ENCODE measurements around the gene PKHD1.

PKHD1 gene

DNA sequence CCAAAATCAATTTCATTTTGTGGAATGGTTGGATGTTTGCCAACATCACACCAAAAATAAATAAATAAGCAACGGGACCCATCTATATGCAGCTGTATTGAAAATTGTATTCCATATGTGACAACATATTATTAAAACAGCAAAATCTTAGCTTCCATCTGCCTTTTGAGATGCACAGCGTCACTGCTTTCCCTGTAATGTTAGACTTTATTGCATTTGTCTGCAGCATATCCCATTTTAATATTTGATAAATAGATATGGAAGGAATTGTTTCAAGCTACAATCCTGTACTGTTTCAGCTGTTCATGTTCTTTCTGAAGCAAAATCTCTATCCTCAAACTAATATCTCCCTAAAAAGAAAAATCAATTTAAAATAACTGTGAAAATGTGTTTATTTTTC is 509.1 kb downstream of the PKHD1 start:
- no peak overlapping the region for H3K4me3 ChIP-seq (ENCODE audit: low read depth, low read length)

DNA sequence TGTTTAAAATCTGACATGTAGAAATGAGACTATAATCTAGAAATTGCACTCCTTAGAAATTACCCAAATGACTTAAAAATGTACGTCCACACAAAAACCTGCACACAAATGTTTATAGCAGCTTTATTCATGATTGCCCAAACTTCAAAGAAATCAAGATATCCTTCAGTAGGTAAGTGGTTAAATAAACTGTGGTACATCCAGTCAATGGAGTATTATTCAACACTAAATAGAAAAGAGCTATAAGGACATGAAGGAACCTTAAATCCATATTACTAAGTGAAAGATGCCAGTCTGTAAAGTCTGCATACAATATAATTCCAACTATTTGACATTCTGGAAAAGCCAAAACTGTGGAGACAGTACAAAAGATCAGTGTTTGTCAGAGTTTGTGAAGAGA is 513.4 kb downstream of the PKHD1 start:
- no peak overlapping the region for H3K4me3 ChIP-seq (ENCODE audit: low read depth, low read length)

DNA sequence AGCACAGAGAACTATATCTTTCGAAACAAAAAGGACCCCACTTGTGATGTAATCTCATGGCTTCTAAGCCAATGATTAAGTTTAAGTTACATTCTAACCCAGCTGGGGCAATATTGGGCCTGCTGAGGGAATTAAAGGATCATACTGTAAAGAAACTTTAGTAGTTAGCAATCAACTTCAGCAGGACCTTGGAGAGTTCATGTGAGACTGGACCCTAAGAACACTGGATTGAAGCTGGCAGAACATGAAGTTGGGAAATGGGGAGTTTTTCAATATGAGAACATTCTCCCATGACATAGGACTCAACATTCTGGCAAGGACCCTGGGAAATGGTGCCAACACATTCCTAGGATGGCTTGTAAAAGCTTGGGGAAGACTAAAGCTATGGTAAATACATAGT is 516.2 kb downstream of the PKHD1 start:
- no peak overlapping the region for H3K4me3 ChIP-seq (ENCODE audit: low read depth, low read length)

DNA sequence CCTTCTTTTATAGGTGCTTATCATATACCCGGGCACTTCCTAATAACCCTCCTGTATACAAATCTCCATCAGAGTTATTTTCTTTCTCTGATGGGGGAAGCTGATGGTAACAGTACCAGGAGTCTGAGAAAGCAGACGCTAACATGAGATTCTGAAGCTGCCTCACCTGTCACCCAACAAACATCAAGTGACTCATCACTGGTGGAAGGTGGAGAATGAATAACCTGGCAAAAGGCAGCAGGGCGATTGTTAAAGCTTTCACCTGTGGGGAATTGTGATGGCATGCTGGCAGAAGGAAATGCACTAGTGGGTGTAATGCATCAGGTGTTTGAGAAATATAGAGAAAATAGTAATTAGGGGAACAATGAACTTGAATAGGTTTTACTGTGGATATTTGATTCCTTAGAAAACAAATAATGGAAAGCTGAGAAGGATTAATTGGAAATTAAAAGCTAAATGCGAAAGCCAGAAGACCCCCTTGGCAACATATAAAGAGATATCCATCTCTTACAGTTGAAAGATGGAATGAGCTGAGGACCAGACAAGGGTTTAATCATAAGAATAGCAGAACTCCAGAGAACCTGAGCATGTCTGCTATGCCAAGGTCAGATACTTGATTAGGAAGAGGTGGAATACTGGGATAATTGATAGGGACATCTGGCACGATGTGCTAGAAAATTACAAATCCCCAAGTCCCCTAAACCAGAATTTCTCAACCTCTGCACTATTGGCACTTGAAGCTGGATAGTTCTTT is 517.1 kb downstream of the PKHD1 start:
- no peak overlapping the region for H3K4me3 ChIP-seq (ENCODE audit: low read depth, low read length)

DNA sequence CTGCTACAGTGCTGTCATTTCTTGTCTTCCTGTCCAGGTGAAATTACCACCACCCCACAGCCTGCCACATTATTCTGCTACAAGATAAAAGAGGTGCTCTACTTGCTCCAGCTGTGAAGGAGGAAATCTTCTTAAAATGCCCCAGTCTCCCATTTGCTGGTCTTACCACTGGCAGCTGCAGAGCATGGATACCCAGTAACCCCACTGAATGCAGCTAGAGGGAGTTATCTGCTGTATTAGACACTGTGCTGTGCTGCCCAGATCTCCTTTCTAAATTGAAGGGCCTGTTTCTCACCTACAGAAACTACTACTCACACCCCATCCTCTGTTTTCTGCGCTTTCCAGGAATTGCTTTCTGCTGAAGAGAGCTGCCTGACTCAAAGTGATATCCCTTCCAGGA is 517.8 kb downstream of the PKHD1 start:
- H3K4me3 ChIP-seq (ENCODE audit: low read depth, low read length): no peak overlapping the region

DNA sequence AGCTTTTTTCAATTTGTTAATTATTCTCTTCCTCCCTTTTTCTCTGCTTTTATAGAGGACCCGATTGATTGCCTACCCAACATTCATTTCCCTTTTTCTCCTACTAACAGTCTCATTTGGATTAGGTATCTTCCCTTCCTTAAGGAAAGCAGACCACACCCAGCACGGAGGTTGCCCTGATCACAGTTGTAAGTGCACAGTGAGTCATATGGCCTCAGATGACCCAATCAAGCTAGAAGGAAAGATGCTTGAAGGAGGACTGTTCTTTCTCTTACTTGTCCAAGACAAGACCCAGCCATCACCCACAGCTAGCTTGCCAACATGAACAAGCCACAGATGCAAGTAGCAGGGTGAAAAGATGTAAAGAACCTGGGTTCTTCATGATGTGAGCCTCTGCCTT is 518.6 kb downstream of the PKHD1 start:
- H3K4me3 ChIP-seq (ENCODE audit: low read depth, low read length): no peak overlapping the region

DNA sequence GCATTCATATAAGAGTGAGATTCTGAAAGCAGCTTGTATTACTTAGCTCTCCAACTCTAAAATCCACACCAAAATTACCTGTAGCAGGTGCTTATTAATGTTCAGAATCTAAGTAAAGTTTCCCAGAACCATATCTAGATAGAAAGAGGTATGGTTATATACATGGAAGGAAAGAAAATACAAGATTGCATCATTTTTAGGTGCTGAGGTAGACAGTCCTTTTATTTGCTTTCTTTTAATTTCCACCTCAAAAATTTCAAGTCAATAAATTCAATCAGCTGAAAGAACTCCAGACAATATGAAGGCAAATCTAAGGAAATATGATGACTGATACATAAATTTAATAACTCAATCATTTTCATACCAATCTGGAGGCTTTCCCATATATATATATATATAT is 521.9 kb downstream of the PKHD1 start:
- no peak overlapping the region for H3K4me3 ChIP-seq (ENCODE audit: low read depth, low read length)
